GM21447 (cell line): Measurements from ENCODE around the gene PTPRJ.
"Not testable (repeated sequence)": the region's sequence is repeated elsewhere in the genome, so short reads cannot be mapped to it uniquely, and the experiment has no call there.

Experiments
- ATAC-seq: cut with Tn5 transposase; IDR thresholded peaks from one replicate; pipeline ENCODE4 v1.9.1; 2021; ENCODE audit not compliant: unreplicated experiment

PTPRJ gene

GRCh38 chr11:48108231-48109045 lies 128.1 kb downstream of the PTPRJ start:
- no peak for ATAC-seq

GRCh38 chr11:48109046-48109666 lies 128.8 kb downstream of the PTPRJ start:
- ATAC-seq: no peak

- ATAC-seq: no peak
These were observed 130.1 kb downstream of the PTPRJ start for GRCh38 chr11:48110509-48110766.

GRCh38 chr11:48111891-48112290 lies 131.5 kb downstream of the PTPRJ start:
- no peak for ATAC-seq

GRCh38 chr11:48114740-48115139 lies 134.4 kb downstream of the PTPRJ start:
- no peak for ATAC-seq

- ATAC-seq: no peak
These were observed 136.3 kb downstream of the PTPRJ start for GRCh38 chr11:48116437-48117228.

- no peak for ATAC-seq
These were observed 141.9 kb downstream of the PTPRJ start for GRCh38 chr11:48122246-48122645.

GRCh38 chr11:48122656-48123055 lies 142.3 kb downstream of the PTPRJ start:
- no peak for ATAC-seq

- no peak for ATAC-seq
These were observed 143.0 kb downstream of the PTPRJ start for GRCh38 chr11:48123254-48123875.

GRCh38 chr11:48123934-48124755 lies 143.8 kb downstream of the PTPRJ start:
- no peak for ATAC-seq

GRCh38 chr11:48124880-48125279 lies 144.5 kb downstream of the PTPRJ start:
- ATAC-seq: no peak

GRCh38 chr11:48125866-48126265 lies 145.5 kb downstream of the PTPRJ start:
- no peak for ATAC-seq

- no peak for ATAC-seq
These were observed 147.3 kb downstream of the PTPRJ start for GRCh38 chr11:48127521-48128183.

GRCh38 chr11:48129697-48130395 lies 149.5 kb downstream of the PTPRJ start:
- ATAC-seq: no peak

GRCh38 chr11:48134221-48134922 lies 154.0 kb downstream of the PTPRJ start:
- no peak for ATAC-seq

- no peak for ATAC-seq
These were observed 157.9 kb downstream of the PTPRJ start for GRCh38 chr11:48138222-48138621.

- ATAC-seq: not testable (repeated sequence)
These were observed 159.5 kb downstream of the PTPRJ start for GRCh38 chr11:48139896-48140295.

GRCh38 chr11:48141475-48142122 lies 161.2 kb downstream of the PTPRJ start:
- no peak for ATAC-seq
